Peyer's patch (tissue), 4 donors: Measurements from ENCODE around the gene SGF29.

Experiments
- CTCF ChIP-seq, 6 experiments: fragments of 450-650 bp in 4 of 6; fragments of 200-600 bp in 2 of 6; sonication (generic) in 1 of 6; IDR thresholded peaks; one replicate each; pipeline ENCODE4 v1.5.1; 2017 to 2019; ENCODE audit warnings: antibody characterized with exemption in 6 of 6, mild to moderate bottlenecking in 3 of 6, moderate library complexity in 1 of 6
- POLR2A ChIP-seq, 2 donors: fragments of 450-650 bp; IDR thresholded peaks; one replicate each; pipeline ENCODE4 v1.5.1; 2017; ENCODE audit warnings: antibody characterized with exemption in 2 of 2, mild to moderate bottlenecking in 2 of 2, moderate library complexity in 2 of 2

DNA sequence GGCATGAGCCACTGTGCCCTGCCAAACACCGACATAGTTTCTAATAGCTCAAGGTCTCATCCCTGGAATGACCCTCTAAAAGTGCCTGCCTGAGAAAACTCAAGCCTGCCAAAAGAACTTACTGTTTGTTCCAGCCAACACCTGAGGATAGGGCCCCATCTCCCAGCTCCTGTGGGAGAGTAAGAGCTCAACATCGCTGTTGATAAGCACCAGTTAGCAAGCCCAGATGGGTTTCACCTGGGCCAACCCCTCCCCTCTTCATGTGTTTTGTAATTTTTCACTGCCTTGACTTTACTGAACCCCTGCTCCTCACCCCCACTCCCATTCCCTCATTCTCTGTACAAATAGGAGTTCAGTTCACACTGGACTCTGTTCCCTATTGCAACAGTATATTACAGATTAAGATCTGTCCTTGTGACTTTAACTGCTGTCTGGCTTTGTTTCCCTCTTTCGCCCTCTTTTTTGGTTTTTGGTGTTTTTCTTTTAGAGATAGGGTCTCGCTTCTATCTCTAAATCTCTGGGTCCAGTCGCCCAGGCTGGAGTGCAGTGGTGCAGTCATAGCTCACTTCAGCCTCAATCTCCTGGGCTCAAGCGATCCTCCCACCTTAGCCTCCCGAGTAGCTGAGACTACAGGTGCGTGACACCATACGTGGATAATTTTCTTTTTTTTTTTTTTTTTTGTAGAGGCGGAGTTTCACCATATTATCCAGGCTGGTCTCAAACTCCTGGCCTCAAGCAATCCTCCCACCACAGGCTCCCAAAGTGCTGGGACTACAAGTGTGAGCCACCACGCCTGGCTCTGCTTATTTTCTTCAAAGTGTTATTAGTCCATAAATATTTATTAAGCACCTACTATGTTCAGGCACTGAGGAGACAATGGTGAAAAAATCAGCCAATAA lies 27.3 kb upstream of the SGF29 start:
- TF ChIP-seq POLR2A (IDR thresholded peaks at IDR 0.05) = no peak
- no peak for TF ChIP-seq CTCF (IDR thresholded peaks at IDR 0.05)
